Esophagus muscularis mucosa (tissue), 4 donors: ENCODE measurements around the gene PTPRD. TPM values are rescaled to one million over a fixed set of nuclear protein-coding genes. Genes with fewer than 3 reads are reported as not detected.

ENCODE experiments used
- DNase-seq: peaks from one replicate; pipeline ENCODE4 v3.0.0-alpha.2; 2017; ENCODE audit errors: extremely low spot score
- H3K27ac ChIP-seq, 4 donors: fragments of 200-600 bp; sonication (generic); replicated peaks in 1 of 4; 1 replicate in 3 of 4; 2 replicates in 1 of 4; pipeline ENCODE4 v1.5.1; 2016 to 2019; ENCODE audit warnings: mild to moderate bottlenecking in 1 of 4
- H3K27me3 ChIP-seq, 4 donors: fragments of 200-600 bp; sonication (generic); one replicate each; pipeline versions ENCODE4 v1.5.1 to v1.6.0; 2016 to 2019
- H3K36me3 ChIP-seq, 4 donors: fragments of 200-600 bp; sonication (generic); one replicate each; pipeline ENCODE4 v1.5.1; 2016 to 2019
- H3K4me1 ChIP-seq, 4 donors: fragments of 200-600 bp; sonication (generic); one replicate each; pipeline ENCODE4 v1.5.1; 2016 to 2019
- H3K4me3 ChIP-seq, 4 donors: fragments of 200-600 bp; sonication (generic); 1 replicate in 2 of 4; 2 replicates in 2 of 4; pipeline ENCODE4 v1.5.1; 2016 to 2019; ENCODE audit warnings: mild to moderate bottlenecking in 4 of 4, moderate library complexity in 1 of 4
- H3K9me3 ChIP-seq, 4 donors: fragments of 200-600 bp; sonication (generic); 1 replicate in 3 of 4; 2 replicates in 1 of 4; pipeline ENCODE4 v1.5.1; 2016 to 2019
- CTCF ChIP-seq, 3 experiments: fragments of 200-600 bp in 2 of 3; fragments of 450-650 bp in 1 of 3; sonication (generic) in 2 of 3; IDR thresholded peaks; one replicate each; pipeline ENCODE4 v1.5.1; 2017 to 2019; ENCODE audit warnings: antibody characterized with exemption in 3 of 3, mild to moderate bottlenecking in 2 of 3, moderate library complexity in 1 of 3
- EP300 ChIP-seq: sonication (generic); formaldehyde crosslinking; IDR thresholded peaks from one replicate; pipeline ENCODE4 v1.6.1; 2017; ENCODE audit warnings: antibody characterized with exemption
- POLR2A ChIP-seq: fragments of 450-650 bp; IDR thresholded peaks from one replicate; pipeline ENCODE4 v1.6.1; 2017; ENCODE audit warnings: antibody characterized with exemption, moderate library complexity, mild to moderate bottlenecking, low read depth
- POLR2AphosphoS5 ChIP-seq, 2 donors: sonication (generic); formaldehyde crosslinking; IDR thresholded peaks; one replicate each; pipeline ENCODE4 v1.6.1; 2017; ENCODE audit warnings: antibody characterized with exemption in 2 of 2
- WGBS: methylation state at CpG from one replicate; pipeline ENCODE4 v1.1.5; 2018; 5-methylcytosine and 5-hydroxymethylcytosine counted together
- intact Hi-C: fragments of 100-400 bp; cut with DNase I; formaldehyde crosslinking; loops from one replicate; pipeline ENCODE4 v1.15.1; 2023
- total RNA-seq, 4 donors: library from RNA; depleted of rRNA; stranded (reverse); fragments of >200 nt; gene quantifications; one replicate each; pipeline versions ENCODE4 v1.1.0 to v1.2.1, GENCODE V29; 2016

Gene PTPRD
- total RNA-seq, 4 donors from 2014 or later: 4.1 to 6.6 (median 5.0) TPM

- H3K4me3 ChIP-seq: no peak overlapping the region
- no peaks in the 10 kb centered on the region for H3K4me1 ChIP-seq
- DNase-seq: no peak
- TF ChIP-seq POLR2A: no peak
- no peak for TF ChIP-seq POLR2AphosphoS5 (IDR thresholded peaks at IDR 0.05)
- TF ChIP-seq EP300: no peak
- no peaks in the 10 kb centered on the region for H3K27me3 ChIP-seq
- no peaks in the 10 kb centered on the region for H3K9me3 ChIP-seq
- no peaks in the 10 kb centered on the region for H3K36me3 ChIP-seq
- H3K27ac ChIP-seq: no peak overlapping the region
- intact Hi-C loops: no loop called here
Observed at GRCh38 chr9:9820436-9820835, 792.4 kb downstream of the PTPRD start.

GRCh38 chr9:9819886-9820285, 792.9 kb downstream of the PTPRD start:
- intact Hi-C loops: no loop called here
- no peak for DNase-seq
- no peaks in the 10 kb centered on the region for H3K27me3 ChIP-seq
- TF ChIP-seq POLR2AphosphoS5 (IDR thresholded peaks at IDR 0.05) (no peak), EP300 (no peak)
- H3K27ac ChIP-seq: no peak overlapping the region
- no peaks in the 10 kb centered on the region for H3K4me1 ChIP-seq
- no peaks in the 10 kb centered on the region for H3K9me3 ChIP-seq
- no peak overlapping the region for H3K4me3 ChIP-seq
- no peaks in the 10 kb centered on the region for H3K36me3 ChIP-seq
- 94% methylated on average over 5 of the region's 5 CpGs for WGBS

GRCh38 chr9:9817176-9817575, 795.6 kb downstream of the PTPRD start:
- H3K27me3 ChIP-seq: no peaks in the 10 kb centered on the region
- no peak overlapping the region for H3K27ac ChIP-seq
- TF ChIP-seq CTCF (IDR thresholded peaks at IDR 0.05): no peak
- TF ChIP-seq POLR2A: no peak
- no peak for TF ChIP-seq EP300
- TF ChIP-seq POLR2AphosphoS5 (IDR thresholded peaks at IDR 0.05): no peak
- intact Hi-C loops: no loop called here
- DNase-seq: no peak
- no peaks in the 10 kb centered on the region for H3K9me3 ChIP-seq
- no peak overlapping the region for H3K4me3 ChIP-seq
- 0% methylated on average over 2 of the region's 2 CpGs for WGBS
- H3K36me3 ChIP-seq: no peaks in the 10 kb centered on the region
- H3K4me1 ChIP-seq: no peaks in the 10 kb centered on the region

- H3K9me3 ChIP-seq: no peaks in the 10 kb centered on the region
- no peak for DNase-seq
- H3K36me3 ChIP-seq: no peaks in the 10 kb centered on the region
- H3K4me3 ChIP-seq: no peak overlapping the region
- 89% methylated on average over 1 of the region's 1 CpG for WGBS
- H3K4me1 ChIP-seq: no peaks in the 10 kb centered on the region
- TF ChIP-seq EP300 (no peak), POLR2AphosphoS5 (IDR thresholded peaks at IDR 0.05) (no peak)
- intact Hi-C loops: no loop called here
- H3K27me3 ChIP-seq: no peaks in the 10 kb centered on the region
- H3K27ac ChIP-seq: no peak overlapping the region
Observed at GRCh38 chr9:9804109-9804508, 808.7 kb downstream of the PTPRD start.

GRCh38 chr9:9799287-9799686, 813.5 kb downstream of the PTPRD start:
- no peak for DNase-seq
- Histone ChIP-seq H3K4me1 (no peaks in the 10 kb centered on the region), H3K9me3 (no peaks in the 10 kb centered on the region), H3K27ac (no peak overlapping the region), H3K4me3 (no peak overlapping the region), H3K27me3 (no peaks in the 10 kb centered on the region), H3K36me3 (no peaks in the 10 kb centered on the region)
- WGBS: 90% methylated on average over 1 of the region's 1 CpG
- intact Hi-C loops: no loop called here
- no peak for TF ChIP-seq POLR2A
- TF ChIP-seq POLR2AphosphoS5 (IDR thresholded peaks at IDR 0.05): no peak
- TF ChIP-seq EP300: no peak
- TF ChIP-seq CTCF (IDR thresholded peaks at IDR 0.05): no peak

- Histone ChIP-seq H3K27me3 (no peaks in the 10 kb centered on the region), H3K36me3 (no peaks in the 10 kb centered on the region), H3K9me3 (no peaks in the 10 kb centered on the region), H3K4me1 (no peaks in the 10 kb centered on the region), H3K4me3 (no peak overlapping the region), H3K27ac (no peak overlapping the region)
- TF ChIP-seq POLR2AphosphoS5 (IDR thresholded peaks at IDR 0.05) (no peak), POLR2A (no peak), CTCF (IDR thresholded peaks at IDR 0.05) (no peak), EP300 (no peak)
- intact Hi-C loops: loop anchor here (1.0 kb wide), 1 partner anchor 185 kb away; no protein-coding TSS in a partner anchor
- WGBS: 56% methylated on average over 1 of the region's 1 CpG
- DNase-seq: no peak
Observed at GRCh38 chr9:9792144-9792857, 820.5 kb downstream of the PTPRD start.
